Measurements from ENCODE around the gene FAM83F.

The FAM83F gene

DNA sequence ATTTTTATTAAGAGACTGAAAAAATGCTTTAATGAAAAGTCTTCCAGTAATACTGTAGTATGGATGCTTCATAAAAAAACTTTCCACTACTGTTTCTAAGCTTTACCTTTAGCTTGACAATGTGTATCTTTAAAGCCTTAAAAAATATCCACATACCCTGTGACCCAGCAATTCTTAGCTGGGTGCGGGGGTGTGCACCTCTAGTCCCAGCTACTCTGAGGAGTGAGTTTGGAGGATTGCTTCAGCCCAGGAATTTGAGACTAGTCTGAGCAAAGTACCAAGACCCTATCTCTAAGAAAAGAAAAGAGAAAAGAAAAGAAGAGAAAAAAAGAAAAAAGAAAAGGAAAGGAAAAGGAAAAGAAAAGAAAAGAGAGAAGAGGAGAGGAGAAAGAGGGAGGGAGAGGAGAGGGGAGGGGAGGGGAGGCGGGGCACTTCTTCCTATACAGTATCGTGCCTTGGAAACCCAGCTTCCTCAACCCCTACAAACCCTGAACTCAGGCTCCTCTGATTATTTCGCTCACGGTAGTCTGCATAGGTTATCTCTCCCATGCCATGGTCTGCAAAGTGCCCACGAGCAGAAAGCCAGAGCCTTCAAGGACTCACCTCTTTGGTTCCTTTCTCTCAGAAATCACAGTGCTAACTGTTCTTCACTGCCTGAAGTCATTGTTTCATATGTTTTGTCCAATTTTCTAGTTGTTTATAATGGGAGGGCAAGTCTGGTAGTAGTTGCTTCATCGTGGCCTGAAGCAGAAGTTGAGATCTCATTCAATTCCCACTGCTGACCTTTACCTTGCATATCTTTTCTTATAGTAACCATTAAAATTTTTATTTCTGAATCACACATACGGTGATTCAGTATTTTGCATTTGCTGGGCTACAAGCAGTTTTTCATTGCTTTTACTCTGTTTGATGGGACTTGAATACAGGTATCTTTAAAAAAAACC is 82.2 kb downstream of the FAM83F start:
- DNase-seq, result no peak

DNA sequence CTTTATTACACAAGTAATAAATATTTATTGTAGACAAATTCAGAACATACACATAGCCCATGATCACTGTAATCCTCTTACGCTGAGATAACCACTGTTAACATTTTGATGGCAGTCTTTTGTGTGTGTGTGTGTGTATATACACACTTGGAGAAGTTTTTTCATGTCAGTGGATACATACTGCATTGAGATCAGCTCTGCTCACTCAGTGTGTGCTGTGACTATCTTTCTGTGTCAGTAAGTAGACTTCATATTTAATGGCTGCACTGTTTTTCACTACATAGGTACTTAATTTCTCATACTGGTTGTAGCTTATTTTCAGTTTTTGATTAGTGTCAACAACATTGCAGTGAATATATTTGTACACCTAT is 82.9 kb downstream of the FAM83F start:
- no peak for DNase-seq

DNA sequence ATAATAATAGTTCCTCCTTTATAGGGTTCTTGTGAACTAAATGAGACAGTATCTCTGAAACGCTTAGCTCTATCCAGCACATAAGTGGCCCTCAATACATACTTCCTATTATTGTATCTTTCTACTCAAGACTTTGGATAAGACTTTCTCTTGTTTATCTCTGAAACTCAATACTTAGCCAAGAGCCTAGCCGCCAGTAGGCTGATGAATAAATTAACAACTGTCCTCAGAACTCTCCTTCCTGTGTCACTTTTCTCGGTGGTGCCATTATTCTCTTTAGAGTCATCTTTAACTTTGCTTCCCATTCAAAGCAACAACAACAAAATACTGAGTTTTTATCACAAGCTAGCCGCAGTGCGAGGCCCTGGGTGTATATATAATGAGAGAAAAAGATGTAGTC is 86.9 kb downstream of the FAM83F start:
- no peak for DNase-seq

DNA sequence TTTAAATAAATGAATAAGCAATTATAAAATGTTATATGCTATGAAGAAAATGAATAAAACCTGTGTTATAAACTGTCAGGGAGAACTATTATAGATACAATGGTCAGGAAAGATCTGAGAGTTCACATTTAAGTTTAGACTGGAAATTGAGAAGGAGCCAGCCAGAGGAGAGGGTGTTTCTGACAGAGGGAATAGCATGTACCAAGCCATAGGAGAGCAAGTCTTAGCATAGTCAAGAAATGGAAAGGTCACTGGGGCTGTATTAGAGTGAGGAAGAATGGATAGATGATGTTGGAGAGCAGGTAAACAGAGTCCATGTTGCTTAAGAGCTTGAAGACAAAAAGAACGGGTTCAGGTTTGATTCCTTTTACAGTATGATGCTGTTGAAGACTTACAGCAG is 87.4 kb downstream of the FAM83F start:
- DNase-seq, result no peak

DNA sequence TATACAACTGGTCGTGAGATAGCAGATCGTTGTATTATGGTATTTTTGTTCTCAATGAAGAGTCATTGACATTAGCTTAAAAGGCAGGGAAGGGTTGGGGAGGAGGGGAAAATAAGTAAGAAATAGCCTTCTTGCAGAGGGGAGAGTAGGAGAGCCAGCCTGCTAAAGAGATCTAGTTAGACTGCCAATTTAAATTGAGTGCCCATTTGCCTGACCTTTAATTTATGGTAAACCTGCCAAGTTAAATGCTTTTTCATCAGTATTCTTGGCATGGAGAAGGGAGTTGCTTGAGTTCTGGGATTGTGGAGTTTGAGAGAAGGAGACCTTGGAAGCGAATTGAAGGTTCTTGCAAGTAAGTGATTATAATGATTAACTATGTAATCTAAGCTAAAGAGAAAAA is 89.0 kb downstream of the FAM83F start:
- DNase-seq, result no peak

DNA sequence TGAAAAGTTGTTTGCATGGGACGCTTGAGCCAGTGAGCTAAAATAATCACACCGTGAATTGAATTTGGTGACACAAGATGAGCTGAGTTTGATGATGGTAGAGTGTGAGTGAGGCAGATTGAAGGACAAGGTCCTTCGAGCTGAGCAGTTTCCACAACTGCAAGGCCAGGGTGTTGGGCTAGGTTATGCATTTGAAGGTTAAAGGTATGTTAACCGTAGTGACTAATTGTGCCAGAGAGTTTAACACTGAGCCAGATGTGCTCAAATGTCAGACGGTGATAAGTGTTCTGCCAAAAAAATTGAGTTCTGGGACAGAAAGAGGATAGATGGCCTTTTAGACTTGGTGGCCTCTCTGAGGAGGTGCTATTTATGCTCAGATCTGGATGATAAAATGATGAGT is 89.5 kb downstream of the FAM83F start:
- no peak for DNase-seq

DNA sequence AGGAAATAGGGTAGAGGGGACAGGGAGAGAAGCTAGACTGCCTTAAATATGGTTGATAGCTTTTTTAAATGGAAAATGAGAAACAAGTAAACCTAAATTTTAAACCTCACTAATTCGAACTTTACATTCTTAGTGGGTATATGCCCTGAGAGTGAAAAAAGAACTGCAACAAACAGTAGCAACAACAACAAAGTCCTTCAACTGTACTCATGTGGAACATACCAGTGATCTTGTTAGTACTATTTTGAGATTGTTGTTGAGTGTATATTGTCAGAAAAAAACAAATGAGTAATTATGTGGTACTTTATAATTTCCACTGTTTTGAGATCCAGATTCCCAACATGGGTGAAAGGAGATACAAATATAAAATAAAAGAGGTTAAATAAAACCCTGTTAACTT is 94.1 kb downstream of the FAM83F start:
- no peak for DNase-seq
